H9 (cell line): ENCODE measurements around the gene PKN1. TPM values are rescaled to one million over a fixed set of nuclear protein-coding genes. Genes with fewer than 3 reads are reported as not detected.

ENCODE experiments used
- DNase-seq: peaks from one replicate; pipeline ENCODE4 v3.0.0-alpha.2; 2017
- H2AFZ ChIP-seq: one replicate; pipeline ENCODE4 v1.6.1; 2013; ENCODE audit warnings: mild to moderate bottlenecking, low read length, control low read depth, moderate library complexity
- H2AK5ac ChIP-seq: 2 replicates; pipeline ENCODE4 v1.6.1; 2013; ENCODE audit warnings: low read length, control low read depth, mixed read lengths; ENCODE audit not compliant: insufficient read length
- H2BK120ac ChIP-seq: one replicate; pipeline ENCODE4 v1.6.1; 2013; ENCODE audit warnings: low read depth, mild to moderate bottlenecking, low read length, control low read depth, inconsistent platforms; ENCODE audit not compliant: poor library complexity, severe bottlenecking
- H2BK12ac ChIP-seq: 2 replicates; pipeline ENCODE4 v1.6.1; 2013; ENCODE audit warnings: low read length, control low read depth, mixed read lengths, low read depth; ENCODE audit not compliant: insufficient read length
- H2BK15ac ChIP-seq: 2 replicates; pipeline ENCODE4 v1.6.1; 2013; ENCODE audit warnings: low read depth, low read length, control low read depth
- H2BK20ac ChIP-seq: one replicate; pipeline ENCODE4 v1.6.1; 2013; ENCODE audit warnings: low read depth, mild to moderate bottlenecking, low read length, control low read depth, inconsistent platforms; ENCODE audit not compliant: poor library complexity, severe bottlenecking
- H2BK5ac ChIP-seq: 2 replicates; pipeline ENCODE4 v1.6.1; 2013; ENCODE audit warnings: low read length, control low read depth, mixed read lengths; ENCODE audit not compliant: insufficient read length
- H3K14ac ChIP-seq: 2 replicates; pipeline ENCODE4 v1.6.1; 2013; ENCODE audit warnings: low read length, control low read depth; ENCODE audit not compliant: insufficient read depth
- H3K18ac ChIP-seq: 2 replicates; pipeline ENCODE4 v1.6.1; 2013; ENCODE audit warnings: low read depth, mild to moderate bottlenecking, mixed read lengths, low read length, control low read depth; ENCODE audit not compliant: insufficient read length
- H3K23ac ChIP-seq: 2 replicates; pipeline ENCODE4 v1.6.1; 2013; ENCODE audit warnings: low read length, control low read depth, mixed read lengths, low read depth; ENCODE audit not compliant: insufficient read length
- H3K23me2 ChIP-seq: 2 replicates; pipeline ENCODE4 v1.6.1; 2013; ENCODE audit warnings: low read depth, mild to moderate bottlenecking, mixed read lengths, low read length, control low read depth; ENCODE audit not compliant: insufficient read length, poor library complexity, severe bottlenecking
- H3K27ac ChIP-seq: 2 replicates; pipeline ENCODE4 v1.5.1; 2013; ENCODE audit warnings: low read length, control low read depth, mixed read lengths, low read depth; ENCODE audit not compliant: insufficient read length
- H3K27me3 ChIP-seq: 2 replicates; pipeline ENCODE4 v1.6.1; 2013; ENCODE audit warnings: low read length, control low read depth, inconsistent platforms; ENCODE audit not compliant: insufficient read depth
- H3K4ac ChIP-seq: 2 replicates; pipeline ENCODE4 v1.6.1; 2013; ENCODE audit warnings: low read depth, mild to moderate bottlenecking, control low read depth, inconsistent platforms, low read length, moderate library complexity
- H3K4me1 ChIP-seq: 2 replicates; pipeline ENCODE4 v1.6.1; 2013; ENCODE audit warnings: low read length, control low read depth, inconsistent platforms; ENCODE audit not compliant: insufficient read depth
- H3K4me2 ChIP-seq: 2 replicates; pipeline ENCODE4 v1.6.1; 2013; ENCODE audit warnings: low read length, control low read depth, mixed read lengths; ENCODE audit not compliant: insufficient read length, insufficient read depth
- H3K56ac ChIP-seq: 2 replicates; pipeline ENCODE4 v1.6.1; 2013; ENCODE audit warnings: low read depth, mild to moderate bottlenecking, mixed read lengths, low read length, control low read depth; ENCODE audit not compliant: insufficient read length
- H3K79me1 ChIP-seq: 2 replicates; pipeline ENCODE4 v1.6.1; 2013; ENCODE audit warnings: low read depth, mild to moderate bottlenecking, moderate library complexity, low read length, control low read depth, inconsistent platforms; ENCODE audit not compliant: insufficient read depth, poor library complexity, severe bottlenecking
- H3K79me2 ChIP-seq: 2 replicates; pipeline ENCODE4 v1.6.1; 2013; ENCODE audit warnings: low read length, control low read depth, inconsistent platforms; ENCODE audit not compliant: insufficient read depth
- H3K9ac ChIP-seq: 2 replicates; pipeline ENCODE4 v1.6.1; 2013; ENCODE audit warnings: low read length, control low read depth, mixed read lengths; ENCODE audit not compliant: insufficient read length; ENCODE audit errors: extremely low read depth
- H3K9me3 ChIP-seq: one replicate; pipeline ENCODE4 v1.6.1; 2013; ENCODE audit warnings: low read depth, low read length, inconsistent platforms; ENCODE audit not compliant: control insufficient read depth
- H3T11ph ChIP-seq: one replicate; pipeline ENCODE4 v1.6.1; 2013; ENCODE audit warnings: mild to moderate bottlenecking, low read length, control low read depth, inconsistent platforms
- H4K20me1 ChIP-seq: one replicate; pipeline ENCODE4 v1.6.1; 2013; ENCODE audit not compliant: control insufficient read depth, insufficient read length, insufficient read depth
- H4K5ac ChIP-seq: 2 replicates; pipeline ENCODE4 v1.6.1; 2013; ENCODE audit warnings: low read depth, mild to moderate bottlenecking, mixed read lengths, low read length, control low read depth; ENCODE audit not compliant: insufficient read length
- H4K8ac ChIP-seq: replicated peaks from 2 replicates; pipeline ENCODE4 v1.6.1; 2013; ENCODE audit warnings: low read length, control low read depth, mixed read lengths, low read depth; ENCODE audit not compliant: insufficient read length
- H4K91ac ChIP-seq: 2 replicates; pipeline ENCODE4 v1.6.1; 2013; ENCODE audit warnings: low read depth, mild to moderate bottlenecking, moderate library complexity, mixed read lengths, low read length, control low read depth; ENCODE audit not compliant: insufficient read length
- H3K27ac Mint-ChIP-seq, 3 experiments: 2 replicates in 2 of 3; 3 replicates in 1 of 3; pipeline ENCODE4 v1.8.0; 2020 to 2021; ENCODE audit warnings: mixed read lengths in 3 of 3, mild to moderate bottlenecking in 1 of 3, moderate library complexity in 1 of 3
- H3K27me3 Mint-ChIP-seq: 2 replicates; pipeline ENCODE4 v1.8.0; 2021; ENCODE audit warnings: low read depth, mild to moderate bottlenecking, moderate library complexity, mixed read lengths
- H3K36me3 Mint-ChIP-seq, 3 experiments: 2 replicates in 2 of 3; 3 replicates in 1 of 3; pipeline ENCODE4 v1.8.0; 2020 to 2021; ENCODE audit warnings: low read depth in 3 of 3, mixed read lengths in 3 of 3; ENCODE audit not compliant: insufficient read depth in 1 of 3
- H3K4me1 Mint-ChIP-seq, 2 experiments: 2 replicates each; pipeline ENCODE4 v1.8.0; 2020; ENCODE audit warnings: mixed read lengths in 2 of 2
- H3K4me3 Mint-ChIP-seq, 2 experiments: 2 replicates in 1 of 2; 3 replicates in 1 of 2; pipeline ENCODE4 v1.8.0; 2020 to 2021; ENCODE audit warnings: mild to moderate bottlenecking in 2 of 2, mixed read lengths in 2 of 2, moderate library complexity in 1 of 2
- H3K9me3 Mint-ChIP-seq, 2 experiments: 2 replicates in 1 of 2; 3 replicates in 1 of 2; pipeline ENCODE4 v1.8.0; 2020; ENCODE audit warnings: mild to moderate bottlenecking in 2 of 2, mixed read lengths in 2 of 2, moderate library complexity in 1 of 2
- WGBS: extraction: QIAGEN DNeasy Blood & Tissue Kit; methylation state at CpG from one replicate; pipeline ENCODE4 v1.1.7; 2013; ENCODE audit warnings: missing lambda C conversion rate, low lambda C conversion rate, mixed read lengths; ENCODE audit not compliant: insufficient read length; ENCODE audit errors: extremely low coverage; 5-methylcytosine and 5-hydroxymethylcytosine counted together
- total RNA-seq: library from RNA; stranded (reverse); gene quantifications from 2 replicates; pipeline ENCODE4 v1.2.1, GENCODE V29; 2021
- TF ChIP-seq, protein P1 (sequence below): fragments of 200-600 bp; sonication (generic); conservative IDR thresholded peaks from 3 replicates; pipeline ENCODE4 v1.8.0; 2021; ENCODE audit warnings: antibody characterized with exemption, mild to moderate bottlenecking

Gene PKN1
- total RNA-seq, 1 experiment from 2014 or later: 159 TPM

DNA sequence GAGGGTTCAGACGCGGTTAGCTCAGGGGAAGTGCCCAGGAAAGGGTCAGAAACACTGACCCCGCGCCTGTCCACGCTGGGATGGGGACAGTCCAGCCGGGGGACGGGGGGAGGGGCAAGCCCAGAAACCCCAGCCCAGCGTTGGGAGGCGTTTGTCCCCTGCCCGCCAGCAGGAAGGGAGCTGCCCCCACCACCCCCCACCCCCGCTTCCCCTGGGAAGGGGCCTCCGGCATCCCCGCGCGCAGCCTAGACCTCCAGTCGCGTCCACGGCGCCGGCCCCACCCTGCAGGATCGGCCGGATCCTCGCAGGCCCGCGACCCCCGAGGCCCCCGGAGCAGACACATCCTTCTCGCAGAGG, 62.5 kb downstream of the PKN1 start:
- no peak overlapping the region for H2BK120ac ChIP-seq
- H3K4me1 ChIP-seq: peaks cover 4% of the 10 kb centered on the region; the same call in 1 of the 2 replicates
- H3K18ac ChIP-seq: no peak overlapping the region
- H3K27me3 ChIP-seq: no peaks in the 10 kb centered on the region
- peak overlapping the region; percentile 64 for H3K9ac ChIP-seq
- no CpG with 5 or more reads among the region's 28 CpGs for WGBS
- peaks cover 3% of the 10 kb centered on the region for H3K79me1 ChIP-seq
- peak overlapping the region; percentile 65 to 80 (median 70); a peak in 4 of 7 replicates for H3K27ac Mint-ChIP-seq
- no peak overlapping the region for H3K56ac ChIP-seq
- no peak overlapping the region for H2BK15ac ChIP-seq
- peaks cover 2% of the 10 kb centered on the region; the same call in 1 of the 2 replicates for H3K79me2 ChIP-seq
- TF ChIP-seq, protein P1, sequence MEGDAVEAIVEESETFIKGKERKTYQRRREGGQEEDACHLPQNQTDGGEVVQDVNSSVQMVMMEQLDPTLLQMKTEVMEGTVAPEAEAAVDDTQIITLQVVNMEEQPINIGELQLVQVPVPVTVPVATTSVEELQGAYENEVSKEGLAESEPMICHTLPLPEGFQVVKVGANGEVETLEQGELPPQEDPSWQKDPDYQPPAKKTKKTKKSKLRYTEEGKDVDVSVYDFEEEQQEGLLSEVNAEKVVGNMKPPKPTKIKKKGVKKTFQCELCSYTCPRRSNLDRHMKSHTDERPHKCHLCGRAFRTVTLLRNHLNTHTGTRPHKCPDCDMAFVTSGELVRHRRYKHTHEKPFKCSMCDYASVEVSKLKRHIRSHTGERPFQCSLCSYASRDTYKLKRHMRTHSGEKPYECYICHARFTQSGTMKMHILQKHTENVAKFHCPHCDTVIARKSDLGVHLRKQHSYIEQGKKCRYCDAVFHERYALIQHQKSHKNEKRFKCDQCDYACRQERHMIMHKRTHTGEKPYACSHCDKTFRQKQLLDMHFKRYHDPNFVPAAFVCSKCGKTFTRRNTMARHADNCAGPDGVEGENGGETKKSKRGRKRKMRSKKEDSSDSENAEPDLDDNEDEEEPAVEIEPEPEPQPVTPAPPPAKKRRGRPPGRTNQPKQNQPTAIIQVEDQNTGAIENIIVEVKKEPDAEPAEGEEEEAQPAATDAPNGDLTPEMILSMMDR: no peak
- no peak overlapping the region for H2BK20ac ChIP-seq
- no peak overlapping the region for H2BK12ac ChIP-seq
- H3K4me2 ChIP-seq: peak overlapping the region; percentile 86
- H3K4me3 Mint-ChIP-seq: peak overlapping the region; percentile 87 to 94
- no peak overlapping the region for H3K4ac ChIP-seq
- no peak overlapping the region for H3K23ac ChIP-seq
- H3K9me3 Mint-ChIP-seq: no peaks in the 10 kb centered on the region
- H3K27me3 Mint-ChIP-seq: no peaks in the 10 kb centered on the region; the same call in none of the 2 replicates
- no peak overlapping the region for H3K27ac ChIP-seq
- no peak overlapping the region for H2AFZ ChIP-seq
- H3K14ac ChIP-seq: peak overlapping the region; percentile 72
- no peaks in the 10 kb centered on the region for H4K20me1 ChIP-seq
- no peak overlapping the region for H4K5ac ChIP-seq
- no peak overlapping the region for H2BK5ac ChIP-seq
- H3K9me3 ChIP-seq: no peaks in the 10 kb centered on the region
- no peak overlapping the region for H3T11ph ChIP-seq
- no peak overlapping the region for H4K91ac ChIP-seq
- DNase-seq: no peak
- peaks cover 14 to 29% (median 22%) of the 10 kb centered on the region in 3 experiments for H3K36me3 Mint-ChIP-seq
- H2AK5ac ChIP-seq: no peak overlapping the region
- H3K4me1 Mint-ChIP-seq: peaks cover 22% of the 10 kb centered on the region in 2 experiments
- peaks cover 4% of the 10 kb centered on the region for H3K23me2 ChIP-seq
- no peak overlapping the region for H4K8ac ChIP-seq
